H1 (cell line): ENCODE data around the gene KRT7. TPM values are rescaled to one million over a fixed set of nuclear protein-coding genes. Genes with fewer than 3 reads are reported as not detected.

ENCODE experiments used
- BCL11A ChIP-seq, 2 experiments: IDR thresholded peaks; one replicate each; pipeline ENCODE4 v1.6.1; 2011; ENCODE audit warnings: low read depth in 2 of 2, low read length in 2 of 2, mild to moderate bottlenecking in 2 of 2
- CHD2 ChIP-seq: IDR thresholded peaks from 2 replicates; pipeline ENCODE4 v1.6.1; 2012; ENCODE audit warnings: low read length, improper control_type of control experiment
- HDAC6 ChIP-seq: IDR thresholded peaks from one replicate; pipeline ENCODE4 v1.7.1; 2012; ENCODE audit warnings: low read depth, mild to moderate bottlenecking, inconsistent platforms, low read length, moderate library complexity
- SIN3A ChIP-seq, 2 experiments: IDR thresholded peaks in 1 of 2; conservative IDR thresholded peaks in 1 of 2; 2 replicates each; pipeline ENCODE4 v1.6.1; 2011 to 2012; ENCODE audit warnings: low read length in 2 of 2, improper control_type of control experiment in 1 of 2, low read depth in 1 of 2, mild to moderate bottlenecking in 1 of 2
- SP1 ChIP-seq: IDR thresholded peaks from 2 replicates; pipeline ENCODE4 v1.6.1; 2011; ENCODE audit warnings: low read depth, low read length
- polyA plus RNA-seq, 7 experiments: library from polyadenylated mRNA; depleted of rRNA in 3 of 7; stranded (reverse) in 5 of 7; unstranded in 2 of 7; fragments of >200 nt in 5 of 7; fragments of 200-250 nt in 2 of 7; gene quantifications; 1 replicate in 5 of 7; 2 replicates in 1 of 7; 4 replicates in 1 of 7; pipeline versions ENCODE4 v1.2.1 to v1.2.3, GENCODE V29; 2011 to 2013; ENCODE audit warnings: missing spikeins in 2 of 7, mixed read lengths in 2 of 7
- total RNA-seq: library from RNA; stranded (reverse); fragmentation: NEBNext Ultra II Directional; extraction: Animal tissue kit (Norgen Biotek cat#: 25700); gene quantifications from 2 replicates; pipeline ENCODE4 v1.2.1, GENCODE V29; 2021
- TF ChIP-seq, protein P1 (sequence below): IDR thresholded peaks from 2 replicates; pipeline ENCODE4 v1.6.1; 2011; ENCODE audit warnings: low read length, improper control_type of control experiment

The KRT7 gene
- total and polyA plus RNA-seq, 2 of the 8 experiments (the other 6 are each of a cell fraction or from before 2014, with no cell fraction given), result 13.2 to 19.0 TPM

DNA sequence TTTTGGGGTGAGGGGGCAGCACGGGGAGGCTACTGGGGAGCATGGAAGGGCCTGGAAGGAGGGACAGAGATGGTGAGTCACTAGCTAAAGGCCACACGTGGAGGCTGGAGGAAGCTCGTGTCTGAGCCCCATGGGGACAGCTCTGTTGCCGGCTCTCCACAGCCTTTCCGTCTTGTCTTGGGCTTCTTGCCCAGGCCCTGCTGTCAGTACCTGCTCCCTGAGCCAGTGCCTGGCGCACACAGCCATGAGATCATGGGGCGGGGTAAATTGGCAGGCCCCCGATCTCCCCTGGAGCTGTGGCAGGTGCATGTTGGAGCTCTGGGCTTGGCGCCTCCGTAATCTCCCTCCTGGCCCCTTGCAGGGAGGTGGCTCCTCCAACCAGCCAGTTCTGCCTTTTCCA, 25.1 kb upstream of the KRT7 start (continued):
- TF ChIP-seq SP1 (no peak), BCL11A (IDR thresholded peaks at IDR 0.05; ENCODE audit: low read depth in 2 of 2, low read length in 2 of 2) (no peak), SIN3A (conservative IDR thresholded peaks at IDR 0.05 in 1 of 2, IDR thresholded peaks at IDR 0.05 in 1 of 2; ENCODE audit: low read depth in 1 of 2, low read length in 2 of 2) (no peak), CHD2 (no peak), HDAC6 (no peak)
- TF ChIP-seq, protein P1, sequence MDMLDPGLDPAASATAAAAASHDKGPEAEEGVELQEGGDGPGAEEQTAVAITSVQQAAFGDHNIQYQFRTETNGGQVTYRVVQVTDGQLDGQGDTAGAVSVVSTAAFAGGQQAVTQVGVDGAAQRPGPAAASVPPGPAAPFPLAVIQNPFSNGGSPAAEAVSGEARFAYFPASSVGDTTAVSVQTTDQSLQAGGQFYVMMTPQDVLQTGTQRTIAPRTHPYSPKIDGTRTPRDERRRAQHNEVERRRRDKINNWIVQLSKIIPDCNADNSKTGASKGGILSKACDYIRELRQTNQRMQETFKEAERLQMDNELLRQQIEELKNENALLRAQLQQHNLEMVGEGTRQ, result no peak
- TF ChIP-seq, all 59 proteins: peak for 0
